Activated CD4-positive, alpha-beta memory T cell treated with anti-CD3 and anti-CD28 coated beads, Interleukin-2, amount 10 ng/mL, durations not matched to agents 7 days and 5 days (primary cell): ENCODE measurements around the gene RBM33. TPM values are rescaled to one million over a fixed set of nuclear protein-coding genes. Genes with fewer than 3 reads are reported as not detected.

ENCODE experiments used
- CTCF ChIA-PET: fragments of 350-600 bp; sonication (Branson Sonifier 250); formaldehyde crosslinking; loops from one replicate; lab custom pipeline; 2021; ENCODE audit warnings: antibody characterized with exemption, inconsistent platforms; lab: Charles Lee
- POLR2A ChIA-PET: fragments of 350-600 bp; sonication (Branson Sonifier 250); formaldehyde crosslinking; loops from one replicate; lab custom pipeline; 2021; ENCODE audit warnings: antibody characterized with exemption; lab: Charles Lee
- DNase-seq: peaks from one replicate; pipeline ENCODE4 v3.0.0-alpha.2; 2020
- H3K27ac Mint-ChIP-seq: one replicate; pipeline ENCODE4 v1.8.0; 2021; ENCODE audit warnings: mild to moderate bottlenecking, mixed read lengths
- H3K27me3 Mint-ChIP-seq: one replicate; pipeline ENCODE4 v1.8.0; 2021; ENCODE audit warnings: mixed read lengths
- H3K36me3 Mint-ChIP-seq: one replicate; pipeline ENCODE4 v1.8.0; 2021; ENCODE audit warnings: low read depth, mixed read lengths
- H3K4me1 Mint-ChIP-seq: one replicate; pipeline ENCODE4 v1.8.0; 2021; ENCODE audit warnings: mixed read lengths
- H3K4me3 Mint-ChIP-seq: one replicate; pipeline ENCODE4 v1.8.0; 2021; ENCODE audit warnings: mild to moderate bottlenecking, mixed read lengths
- H3K9me3 Mint-ChIP-seq: one replicate; pipeline ENCODE4 v1.8.0; 2021; ENCODE audit warnings: mixed read lengths
- total RNA-seq, 2 experiments: library from RNA; stranded (reverse); gene quantifications; one replicate each; pipeline ENCODE4 v1.2.3, GENCODE V29; 2021

The RBM33 gene
- total RNA-seq, 2 experiments from 2014 or later, result 75.8 to 76.5 TPM

DNA sequence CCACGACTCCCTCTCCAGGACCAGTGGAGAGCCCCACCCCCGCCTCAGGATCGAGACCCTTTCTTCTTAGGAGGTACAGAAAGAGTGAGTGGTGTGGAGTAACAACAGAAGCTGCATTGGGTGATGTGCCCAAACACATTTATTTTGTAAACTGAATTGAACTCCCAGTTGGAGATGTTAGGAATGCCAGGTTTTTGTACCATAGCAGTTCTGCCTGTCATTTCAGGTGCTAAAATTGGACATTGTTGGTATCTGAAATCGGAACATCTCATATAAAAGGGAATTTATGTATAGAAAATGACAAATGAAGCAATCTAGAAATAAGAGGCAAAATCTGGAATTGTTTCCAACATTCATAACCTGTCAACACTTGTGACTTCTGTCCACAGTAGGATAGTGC is 93.1 kb downstream of the RBM33 start:
- no peak for DNase-seq
- H3K4me1 Mint-ChIP-seq, result peaks cover 52% of the 10 kb centered on the region

GRCh38 chr7:155738104-155738503 is 93.6 kb downstream of the RBM33 start:
- POLR2A ChIA-PET, result interaction anchor here (1.3 kb wide), 1 partner anchor 94 kb away, joined by 4 read pairs; the partner anchor contains the start of gene RBM33
- Mint-ChIP-seq H3K27ac (no peak overlapping the region), H3K4me1 (peaks cover 50% of the 10 kb centered on the region), H3K36me3 (peaks cover 58% of the 10 kb centered on the region), H3K27me3 (no peaks in the 10 kb centered on the region), H3K4me3 (no peak overlapping the region), H3K9me3 (no peaks in the 10 kb centered on the region)
- no peak for DNase-seq
- CTCF ChIA-PET, result interaction anchor here (1.4 to 6.0 kb wide), 2 partner anchors 16 to 140 kb away, joined by 4 to 36 read pairs; no protein-coding TSS in a partner anchor

More for the DNA sequence above, 93.1 kb downstream of the RBM33 start:
- CTCF ChIA-PET, result interaction anchor here (6.0 kb wide), 1 partner anchor 139 kb away, joined by 36 read pairs; no protein-coding TSS in a partner anchor
- Mint-ChIP-seq H3K27ac (no peak overlapping the region), H3K36me3 (peaks cover 54% of the 10 kb centered on the region), H3K27me3 (no peaks in the 10 kb centered on the region), H3K4me3 (no peak overlapping the region), H3K9me3 (no peaks in the 10 kb centered on the region)
- POLR2A ChIA-PET, result no interaction called here

GRCh38 chr7:155738652-155739537 is 94.4 kb downstream of the RBM33 start:
- DNase-seq, result peak; percentile 69
- H3K27me3 Mint-ChIP-seq, result no peaks in the 10 kb centered on the region
- H3K36me3 Mint-ChIP-seq, result peaks cover 60% of the 10 kb centered on the region
- ChIA-PET POLR2A (interaction anchor here (1.3 kb wide), 1 partner anchor 95 kb away, joined by 4 read pairs; the partner anchor contains the start of gene RBM33), CTCF (interaction anchor here (1.0 to 6.0 kb wide), 5 partner anchors 16 to 205 kb away, joined by 3 to 36 read pairs (median 3); no protein-coding TSS in a partner anchor)
- H3K4me3 Mint-ChIP-seq, result no peak overlapping the region
- no peaks in the 10 kb centered on the region for H3K9me3 Mint-ChIP-seq
- H3K4me1 Mint-ChIP-seq, result peaks cover 43% of the 10 kb centered on the region
- H3K27ac Mint-ChIP-seq, result peak overlapping the region; percentile 42

DNA sequence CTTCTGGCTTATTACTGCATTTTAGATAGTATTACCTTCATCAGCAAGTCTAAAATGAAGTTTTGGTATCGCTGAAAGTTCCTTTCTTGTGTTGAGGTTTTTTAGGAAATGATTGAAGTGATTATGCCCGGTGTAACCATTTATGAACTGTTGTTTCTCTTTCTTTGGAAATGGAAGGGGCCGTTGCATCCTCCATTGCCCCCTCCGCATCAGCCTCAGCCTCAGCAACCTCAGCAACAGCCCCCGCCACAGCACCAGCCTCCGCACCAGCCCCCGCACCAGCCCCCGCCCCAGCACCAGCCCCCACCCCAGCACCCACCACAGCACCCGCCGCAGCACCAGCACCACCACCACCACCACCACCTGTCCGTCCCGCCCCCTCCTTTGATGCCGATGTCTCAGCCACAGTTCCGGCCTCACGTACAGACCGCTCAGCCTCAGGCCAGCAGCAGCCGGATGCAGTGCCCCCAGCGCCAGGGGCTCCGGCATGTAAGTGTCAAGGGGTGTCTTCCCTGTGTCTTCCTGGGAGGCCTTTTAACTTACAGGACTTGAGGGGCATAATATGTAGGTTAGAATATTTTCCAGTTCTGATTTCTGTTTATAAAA is 95.2 kb downstream of the RBM33 start:
- Mint-ChIP-seq H3K4me1 (peaks cover 37% of the 10 kb centered on the region), H3K9me3 (no peaks in the 10 kb centered on the region), H3K27ac (peak overlapping the region; percentile 47), H3K4me3 (no peak overlapping the region), H3K36me3 (peaks cover 60% of the 10 kb centered on the region), H3K27me3 (no peaks in the 10 kb centered on the region)
- DNase-seq, result no peak
- ChIA-PET POLR2A (interaction anchor here (1.3 kb wide), 1 partner anchor 95 kb away, joined by 4 read pairs; the partner anchor contains the start of gene RBM33), CTCF (interaction anchor here (1.0 to 6.0 kb wide), 5 partner anchors 17 to 206 kb away, joined by 3 to 36 read pairs (median 3); no protein-coding TSS in a partner anchor)

- DNase-seq, result no peak
- ChIA-PET POLR2A (interaction anchor here (0.7 to 1.1 kb wide), 2 partner anchors 23 to 97 kb away, joined by 3 to 4 read pairs; partner anchors contain the start of gene RBM33), CTCF (interaction anchor here (0.6 to 6.0 kb wide), 5 partner anchors 10 to 216 kb away, joined by 3 to 36 read pairs (median 3); no protein-coding TSS in a partner anchor)
- Mint-ChIP-seq H3K4me1 (peaks cover 42% of the 10 kb centered on the region), H3K36me3 (peaks cover 72% of the 10 kb centered on the region), H3K27ac (peak overlapping the region; percentile 17), H3K27me3 (no peaks in the 10 kb centered on the region), H3K9me3 (no peaks in the 10 kb centered on the region), H3K4me3 (no peak overlapping the region)
Observed at GRCh38 chr7:155741082-155741481, 96.6 kb downstream of the RBM33 start.

- H3K4me1 Mint-ChIP-seq, result peaks cover 45% of the 10 kb centered on the region
- ChIA-PET CTCF (interaction anchor here (1.7 to 6.0 kb wide), 2 partner anchors 9 to 143 kb away, joined by 3 to 36 read pairs; no protein-coding TSS in a partner anchor), POLR2A (no interaction called here)
- peaks cover 78% of the 10 kb centered on the region for H3K36me3 Mint-ChIP-seq
- H3K4me3 Mint-ChIP-seq, result no peak overlapping the region
- H3K27me3 Mint-ChIP-seq, result no peaks in the 10 kb centered on the region
- H3K9me3 Mint-ChIP-seq, result no peaks in the 10 kb centered on the region
- DNase-seq, result peak; percentile 55
- peak overlapping the region; percentile 61 for H3K27ac Mint-ChIP-seq
Observed at GRCh38 chr7:155741805-155742204, 97.3 kb downstream of the RBM33 start.

DNA sequence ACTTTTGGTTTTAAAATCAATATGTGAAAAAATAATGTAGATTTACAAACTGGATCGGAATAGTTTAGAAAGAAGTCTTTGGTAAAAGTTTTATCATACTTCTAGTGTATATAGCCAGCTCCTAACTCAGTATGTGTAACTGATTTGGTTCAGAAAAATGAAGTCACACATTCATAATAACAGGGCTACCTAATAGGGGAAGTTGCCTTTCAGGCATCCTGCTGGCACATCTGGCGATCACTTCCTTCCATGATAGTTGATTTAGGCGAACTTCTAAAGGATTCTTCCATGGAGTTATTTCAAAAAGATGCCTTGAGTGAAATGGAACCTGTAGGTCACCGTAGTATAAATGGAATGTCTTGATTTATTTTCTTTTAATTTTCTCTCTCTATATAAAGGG is 98.7 kb downstream of the RBM33 start:
- H3K27ac Mint-ChIP-seq, result no peak overlapping the region
- peaks cover 71% of the 10 kb centered on the region for H3K36me3 Mint-ChIP-seq
- H3K4me3 Mint-ChIP-seq, result no peak overlapping the region
- peaks cover 45% of the 10 kb centered on the region for H3K4me1 Mint-ChIP-seq
- H3K9me3 Mint-ChIP-seq, result no peaks in the 10 kb centered on the region
- no peak for DNase-seq
- no peaks in the 10 kb centered on the region for H3K27me3 Mint-ChIP-seq
- ChIA-PET CTCF (interaction anchor here (1.7 kb wide), 1 partner anchor 10 kb away, joined by 3 read pairs; no protein-coding TSS in a partner anchor), POLR2A (interaction anchor here (1.6 kb wide), 1 partner anchor 99 kb away, joined by 3 read pairs; the partner anchor contains the start of gene RBM33)

- no peaks in the 10 kb centered on the region for H3K9me3 Mint-ChIP-seq
- no peak for DNase-seq
- peaks cover 36% of the 10 kb centered on the region for H3K4me1 Mint-ChIP-seq
- peaks cover 65% of the 10 kb centered on the region for H3K36me3 Mint-ChIP-seq
- ChIA-PET CTCF (interaction anchor here (1.1 kb wide), 1 partner anchor 10 kb away, joined by 3 read pairs; no protein-coding TSS in a partner anchor), POLR2A (no interaction called here)
- H3K27ac Mint-ChIP-seq, result no peak overlapping the region
- H3K27me3 Mint-ChIP-seq, result no peaks in the 10 kb centered on the region
- H3K4me3 Mint-ChIP-seq, result no peak overlapping the region
Observed at GRCh38 chr7:155744971-155745683, 100.7 kb downstream of the RBM33 start.

DNA sequence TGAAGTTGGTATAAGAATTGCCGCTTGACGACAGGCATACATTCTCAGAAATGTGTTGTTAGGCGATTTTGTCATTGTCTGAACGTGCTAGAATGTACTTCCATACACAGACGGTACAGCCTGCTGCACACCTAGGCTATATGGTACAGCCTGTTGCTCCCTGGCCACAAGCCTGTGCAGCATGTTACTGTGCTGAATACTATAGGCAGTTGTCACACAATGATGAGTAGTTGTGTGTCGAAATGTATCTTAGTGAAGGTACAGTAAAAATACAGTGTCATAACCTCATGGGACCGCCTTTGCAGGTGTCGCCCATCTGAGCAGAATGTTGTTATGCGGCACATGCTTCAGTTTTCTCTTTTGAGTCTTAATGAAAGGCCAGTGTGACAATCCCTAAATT is 101.3 kb downstream of the RBM33 start:
- POLR2A ChIA-PET, result no interaction called here
- Mint-ChIP-seq H3K9me3 (no peaks in the 10 kb centered on the region), H3K36me3 (peaks cover 59% of the 10 kb centered on the region), H3K27me3 (no peaks in the 10 kb centered on the region), H3K27ac (no peak overlapping the region), H3K4me3 (no peak overlapping the region), H3K4me1 (peaks cover 32% of the 10 kb centered on the region)
- no peak for DNase-seq
- CTCF ChIA-PET, result no interaction called here

GRCh38 chr7:155746188-155746587 is 101.7 kb downstream of the RBM33 start:
- ChIA-PET POLR2A (no interaction called here), CTCF (no interaction called here)
- no peak overlapping the region for H3K27ac Mint-ChIP-seq
- H3K36me3 Mint-ChIP-seq, result peaks cover 55% of the 10 kb centered on the region
- no peaks in the 10 kb centered on the region for H3K27me3 Mint-ChIP-seq
- no peak for DNase-seq
- H3K4me3 Mint-ChIP-seq, result no peak overlapping the region
- H3K9me3 Mint-ChIP-seq, result no peaks in the 10 kb centered on the region
- H3K4me1 Mint-ChIP-seq, result peaks cover 29% of the 10 kb centered on the region

DNA sequence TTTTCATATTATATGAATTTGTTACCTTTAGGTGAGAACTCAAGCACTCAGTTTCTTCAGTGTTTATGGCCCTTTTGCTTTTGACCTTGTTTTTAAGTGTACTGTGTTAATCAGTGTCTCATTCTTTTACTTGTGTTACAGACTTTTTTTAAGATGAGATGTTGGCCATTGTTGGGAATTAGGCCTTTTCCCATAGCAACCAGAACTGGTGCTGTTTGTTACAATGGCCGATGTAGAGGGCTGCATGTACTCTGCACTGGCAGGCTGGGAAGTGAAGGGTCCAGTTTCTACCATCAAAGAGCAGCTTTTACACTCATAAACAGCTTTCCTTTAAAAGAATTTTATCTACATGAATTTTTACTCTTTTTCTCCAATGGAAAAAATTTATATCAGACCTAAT is 102.7 kb downstream of the RBM33 start:
- ChIA-PET POLR2A (no interaction called here), CTCF (no interaction called here)
- DNase-seq, result no peak
- Mint-ChIP-seq H3K4me1 (peaks cover 32% of the 10 kb centered on the region), H3K36me3 (peaks cover 50% of the 10 kb centered on the region), H3K9me3 (no peaks in the 10 kb centered on the region), H3K27me3 (no peaks in the 10 kb centered on the region), H3K4me3 (no peak overlapping the region), H3K27ac (no peak overlapping the region)

- CTCF ChIA-PET, result no interaction called here
- no peaks in the 10 kb centered on the region for H3K27me3 Mint-ChIP-seq
- H3K4me1 Mint-ChIP-seq, result peaks cover 49% of the 10 kb centered on the region
- H3K27ac Mint-ChIP-seq, result no peak overlapping the region
- peaks cover 50% of the 10 kb centered on the region for H3K36me3 Mint-ChIP-seq
- no peaks in the 10 kb centered on the region for H3K9me3 Mint-ChIP-seq
- POLR2A ChIA-PET, result interaction anchor here (1.4 kb wide), 1 partner anchor 9 kb away, joined by 3 read pairs; no protein-coding TSS in a partner anchor
- no peak overlapping the region for H3K4me3 Mint-ChIP-seq
- no peak for DNase-seq
Observed at GRCh38 chr7:155749578-155749977, 105.1 kb downstream of the RBM33 start.
